NCI-H1417 treated with DMSO at 0.1 percent for 48 hours (cell line): ENCODE measurements around the gene UHRF1.
"Not testable (repeated sequence)": the region's sequence is repeated elsewhere in the genome, so short reads cannot be mapped to it uniquely, and the experiment has no call there.

Experiments used
- DNase-seq: peaks from one replicate; lab custom pipeline; 2025; lab: John Stamatoyannopoulos, UW

UHRF1 gene

DNA sequence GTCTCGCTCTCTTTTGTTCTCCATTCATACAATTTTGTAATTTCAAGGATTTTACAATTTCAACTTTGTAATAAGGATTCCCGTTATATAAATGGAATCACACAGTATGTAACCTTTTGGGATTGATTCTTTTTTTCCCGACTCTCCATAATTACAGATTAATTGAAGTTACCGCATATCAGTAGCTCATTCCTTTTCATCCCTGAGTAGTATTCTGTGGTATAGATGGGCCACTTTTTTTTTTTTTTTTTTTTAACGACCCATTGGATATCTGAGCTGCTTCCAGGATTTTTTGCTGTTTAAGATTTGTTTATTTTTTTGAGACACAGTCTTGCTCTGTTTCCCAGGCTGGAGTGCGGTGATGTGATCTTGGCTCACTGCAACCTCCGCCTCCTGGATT is 27.8 kb downstream of the UHRF1 start:
- DNase-seq: no peak

DNA sequence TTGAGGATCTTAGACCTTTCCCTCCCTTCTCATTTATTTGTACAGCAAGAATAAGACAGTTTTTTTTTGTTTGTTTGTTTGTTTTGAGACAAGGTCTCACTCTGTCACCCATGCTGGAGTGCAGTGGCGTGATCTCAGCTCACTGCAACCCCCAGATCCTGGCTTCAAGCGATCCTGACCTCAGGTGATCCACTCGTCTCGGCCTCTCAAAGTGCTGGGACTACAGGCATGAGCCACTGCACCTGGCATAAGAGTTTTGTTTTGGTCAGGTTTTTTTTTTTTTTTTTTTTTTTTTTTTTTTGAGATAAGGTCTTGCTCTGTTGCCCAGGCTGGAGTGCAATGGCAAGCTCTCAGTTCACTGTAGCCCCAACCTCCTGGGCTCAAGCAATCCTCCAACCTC is 29.2 kb downstream of the UHRF1 start:
- not testable (repeated sequence) for DNase-seq

DNA sequence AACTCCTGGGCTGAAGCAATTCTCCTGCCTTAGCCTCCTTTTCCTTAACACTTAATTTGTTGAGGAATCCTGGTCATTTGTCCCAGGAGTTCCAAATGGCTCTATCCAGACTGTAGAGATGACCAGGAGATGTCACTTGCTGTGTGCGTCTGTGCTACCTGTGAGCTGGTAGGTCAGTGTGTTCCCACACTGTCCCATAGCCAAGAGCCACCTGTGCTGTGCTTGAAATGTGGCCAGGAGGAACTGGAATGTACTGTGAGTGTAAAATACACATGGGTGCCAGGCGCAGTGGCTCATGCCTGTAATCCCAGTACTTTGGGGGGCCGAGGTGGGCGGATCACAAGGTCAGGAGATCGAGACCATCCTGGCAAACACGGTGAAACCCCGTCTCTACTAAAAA is 30.2 kb downstream of the UHRF1 start:
- DNase-seq: no peak

DNA sequence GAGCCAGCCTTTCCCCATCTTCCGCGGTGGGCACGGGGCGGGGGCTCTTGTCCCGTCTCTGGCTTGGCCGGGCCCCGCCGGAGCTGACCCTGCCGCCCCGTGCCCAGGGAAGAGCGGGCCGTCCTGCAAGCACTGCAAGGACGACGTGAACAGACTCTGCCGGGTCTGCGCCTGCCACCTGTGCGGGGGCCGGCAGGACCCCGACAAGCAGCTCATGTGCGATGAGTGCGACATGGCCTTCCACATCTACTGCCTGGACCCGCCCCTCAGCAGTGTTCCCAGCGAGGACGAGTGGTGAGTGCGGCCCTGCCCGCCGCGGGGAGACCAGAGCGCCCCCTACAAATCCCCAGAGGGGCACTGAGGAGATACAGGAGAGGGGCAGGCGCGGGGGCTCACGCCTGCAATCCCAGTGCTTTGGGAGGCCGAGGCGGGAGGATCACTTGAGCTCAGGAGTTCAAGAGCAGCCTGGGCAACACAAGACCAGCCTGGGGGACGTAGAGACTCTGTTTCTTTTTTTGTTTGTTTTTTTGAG is 32.4 kb downstream of the UHRF1 start:
- DNase-seq: not testable (repeated sequence)

DNA sequence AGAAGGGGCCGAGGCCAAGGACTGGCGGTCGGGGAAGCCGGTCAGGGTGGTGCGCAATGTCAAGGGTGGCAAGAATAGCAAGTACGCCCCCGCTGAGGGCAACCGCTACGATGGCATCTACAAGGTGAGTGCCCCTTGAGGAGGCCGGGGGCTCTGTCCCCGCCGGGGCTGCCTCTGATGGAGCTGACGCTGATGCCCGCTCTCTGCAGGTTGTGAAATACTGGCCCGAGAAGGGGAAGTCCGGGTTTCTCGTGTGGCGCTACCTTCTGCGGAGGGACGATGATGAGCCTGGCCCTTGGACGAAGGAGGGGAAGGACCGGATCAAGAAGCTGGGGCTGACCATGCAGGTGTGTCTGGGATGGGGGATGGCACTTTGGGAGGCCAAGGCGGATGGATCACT is 41.3 kb downstream of the UHRF1 start:
- not testable (repeated sequence) for DNase-seq

DNA sequence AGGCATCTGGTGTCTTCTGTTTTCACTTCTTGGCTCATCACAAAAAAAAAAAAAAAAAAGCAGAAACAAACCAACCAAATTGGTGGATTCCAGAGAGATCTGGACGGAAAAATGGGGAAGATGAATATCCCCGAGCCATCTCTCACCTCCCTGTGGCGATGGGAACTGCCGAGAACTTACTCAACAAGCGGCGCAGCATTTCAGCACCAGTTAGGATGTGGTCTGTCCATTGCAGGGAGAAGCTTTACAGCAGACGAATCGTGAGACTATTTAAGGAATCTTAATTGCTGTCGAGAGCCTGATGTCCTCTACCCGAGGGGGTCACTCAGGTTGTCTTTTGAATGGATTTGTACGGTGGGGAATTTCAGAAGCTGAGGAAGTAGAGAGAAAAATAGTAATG is 42.4 kb downstream of the UHRF1 start:
- DNase-seq: no peak

DNA sequence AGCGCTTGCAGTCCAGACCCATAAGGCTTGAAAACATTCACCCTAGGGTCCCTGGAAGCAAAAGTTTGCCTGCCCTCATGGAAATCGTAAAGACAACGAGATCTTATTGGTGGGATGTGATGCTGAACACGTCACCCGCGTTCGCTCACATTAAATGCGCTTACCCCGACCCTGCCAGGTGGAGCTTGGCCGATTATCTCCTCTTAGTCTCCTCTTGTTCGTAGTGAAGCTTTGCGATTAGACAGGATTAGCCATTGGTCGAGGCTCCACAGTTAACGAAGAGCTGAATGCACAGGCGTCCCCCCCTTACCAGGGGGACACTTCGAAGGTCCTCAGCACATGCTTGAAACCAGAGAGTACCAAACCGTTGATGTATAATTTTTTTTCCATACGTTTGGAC is 43.6 kb downstream of the UHRF1 start:
- no peak for DNase-seq

DNA sequence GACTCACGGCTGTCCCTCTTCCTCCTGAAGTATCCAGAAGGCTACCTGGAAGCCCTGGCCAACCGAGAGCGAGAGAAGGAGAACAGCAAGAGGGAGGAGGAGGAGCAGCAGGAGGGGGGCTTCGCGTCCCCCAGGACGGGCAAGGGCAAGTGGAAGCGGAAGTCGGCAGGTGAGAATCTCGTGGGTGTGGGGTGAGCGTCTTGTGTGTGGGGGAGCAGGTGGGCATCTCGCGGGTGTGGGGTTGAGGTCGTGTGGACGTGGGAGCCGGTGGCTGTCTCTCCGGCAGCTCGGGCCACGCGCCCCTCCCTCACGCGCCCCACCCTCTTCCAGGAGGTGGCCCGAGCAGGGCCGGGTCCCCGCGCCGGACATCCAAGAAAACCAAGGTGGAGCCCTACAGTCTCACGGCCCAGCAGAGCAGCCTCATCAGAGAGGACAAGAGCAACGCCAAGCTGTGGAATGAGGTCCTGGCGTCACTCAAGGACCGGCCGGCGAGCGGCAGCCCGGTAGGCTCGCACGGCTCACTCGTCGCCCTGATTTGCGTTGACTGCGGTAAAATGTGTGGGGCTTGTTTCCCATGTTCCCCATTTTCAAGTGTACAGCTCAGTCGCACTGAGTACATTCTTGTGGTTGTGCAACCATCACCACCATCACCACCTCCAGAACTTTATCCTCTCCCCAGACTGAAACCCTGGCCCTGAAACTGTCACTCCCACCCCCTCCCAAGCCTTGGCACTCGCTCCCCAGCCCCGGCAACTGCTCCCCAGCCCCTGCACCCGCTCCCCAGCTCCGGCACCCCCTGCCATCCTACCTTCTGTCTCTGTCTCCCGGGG is 45.2 kb downstream of the UHRF1 start:
- DNase-seq: not testable (repeated sequence)

DNA sequence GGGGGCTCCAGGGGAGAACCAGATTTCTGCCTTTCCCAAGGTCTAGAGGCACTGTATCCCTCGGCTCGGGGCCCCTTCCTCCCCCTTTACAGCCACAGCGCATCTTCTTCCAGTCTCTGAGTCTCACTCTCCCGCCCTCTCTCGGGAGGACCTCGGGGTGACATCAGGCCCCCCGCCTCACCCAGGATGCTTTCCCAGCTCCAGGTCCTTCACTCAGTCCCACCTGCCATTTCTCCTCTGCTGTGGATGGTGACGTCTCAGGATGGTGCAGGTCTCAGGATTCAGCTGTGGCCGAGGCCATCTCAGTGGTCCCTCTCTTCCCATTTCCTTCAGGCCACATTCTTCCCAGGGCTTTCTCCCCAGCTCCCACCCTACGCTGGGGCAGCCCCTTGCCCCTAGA is 46.0 kb downstream of the UHRF1 start:
- no peak for DNase-seq

DNA sequence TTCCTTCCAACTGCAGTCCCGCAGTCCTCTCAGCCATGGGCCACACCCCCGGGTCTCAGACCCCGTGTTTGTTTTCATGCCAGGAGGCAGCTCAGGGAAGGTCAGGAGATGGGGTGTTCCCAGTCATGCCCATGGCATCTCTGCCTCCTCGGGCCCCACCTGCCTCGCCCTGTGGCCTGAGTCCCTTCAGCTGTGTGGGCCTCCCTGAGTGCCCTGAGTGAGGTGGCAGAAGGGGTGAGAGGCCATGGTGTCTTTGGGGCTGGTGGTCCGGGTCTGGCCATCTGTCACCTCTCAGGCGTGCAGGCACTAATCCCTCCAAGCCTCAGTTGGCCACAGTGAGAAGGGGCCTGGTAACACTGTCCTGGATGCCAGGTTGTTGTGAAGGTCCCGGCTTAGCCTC is 48.7 kb downstream of the UHRF1 start:
- no peak for DNase-seq

DNA sequence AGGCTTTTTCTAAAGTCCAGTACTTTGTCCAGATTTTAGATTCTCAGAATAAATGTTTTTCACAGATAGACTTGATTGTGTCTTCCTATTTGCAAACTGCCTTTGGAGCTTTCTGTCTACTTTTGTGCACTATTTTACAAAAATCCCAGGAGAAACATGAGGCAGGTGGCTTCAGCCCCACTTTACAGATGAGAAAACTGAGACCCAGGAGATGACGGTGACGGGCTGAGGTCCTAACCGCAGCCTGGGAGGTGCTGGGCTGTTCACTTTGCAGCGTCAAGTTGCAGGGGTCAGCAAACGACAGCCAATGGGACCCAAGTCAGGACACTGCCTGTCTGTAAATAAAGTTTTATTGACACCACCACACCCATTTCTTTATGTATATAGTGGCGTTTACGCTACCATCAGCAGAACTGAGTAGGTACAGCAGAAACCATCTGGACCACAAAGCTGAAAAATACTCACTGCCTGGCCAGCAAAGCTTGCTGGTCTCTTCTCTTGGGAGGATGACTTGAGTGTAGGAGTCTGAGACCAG is 52.9 kb downstream of the UHRF1 start:
- DNase-seq: no peak

DNA sequence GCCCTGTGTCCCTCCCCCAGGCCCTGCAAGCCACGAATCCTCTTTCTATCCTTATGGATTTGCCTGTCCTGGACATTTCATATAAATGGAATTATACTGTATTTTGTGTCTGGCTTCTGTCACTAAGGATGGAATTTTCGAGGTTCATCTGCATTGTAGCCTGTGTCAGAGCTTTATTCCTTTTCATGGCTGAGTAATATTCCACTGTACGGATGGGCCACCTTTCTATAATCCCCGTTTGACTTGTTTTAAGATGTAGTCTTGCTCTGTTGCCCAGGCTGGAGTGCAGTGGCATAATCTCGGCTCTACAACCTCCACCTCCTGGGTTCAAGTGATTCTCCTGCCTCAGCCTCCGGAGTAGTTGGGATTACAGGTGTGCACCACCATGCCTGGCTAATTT is 55.8 kb downstream of the UHRF1 start:
- DNase-seq: no peak

DNA sequence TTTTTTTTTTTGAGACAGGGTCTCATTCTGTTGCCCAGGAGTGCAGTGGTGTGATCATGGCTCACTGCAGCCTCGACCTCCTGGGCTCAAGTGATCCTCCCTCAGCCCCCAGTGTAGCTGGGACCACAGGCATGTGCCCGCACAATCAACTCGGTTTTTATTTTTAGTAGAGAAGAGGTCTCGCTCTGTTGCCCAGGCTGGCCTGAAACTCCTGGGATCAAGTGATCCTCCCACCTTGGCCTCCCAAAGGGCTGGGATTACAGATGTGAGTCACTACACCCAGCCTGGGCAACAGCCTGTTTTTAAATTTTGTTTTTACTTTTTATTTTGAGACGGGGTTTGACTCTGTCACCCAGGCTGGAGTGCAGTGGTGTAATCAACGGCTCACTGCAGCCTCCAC is 57.3 kb downstream of the UHRF1 start:
- DNase-seq: no peak

DNA sequence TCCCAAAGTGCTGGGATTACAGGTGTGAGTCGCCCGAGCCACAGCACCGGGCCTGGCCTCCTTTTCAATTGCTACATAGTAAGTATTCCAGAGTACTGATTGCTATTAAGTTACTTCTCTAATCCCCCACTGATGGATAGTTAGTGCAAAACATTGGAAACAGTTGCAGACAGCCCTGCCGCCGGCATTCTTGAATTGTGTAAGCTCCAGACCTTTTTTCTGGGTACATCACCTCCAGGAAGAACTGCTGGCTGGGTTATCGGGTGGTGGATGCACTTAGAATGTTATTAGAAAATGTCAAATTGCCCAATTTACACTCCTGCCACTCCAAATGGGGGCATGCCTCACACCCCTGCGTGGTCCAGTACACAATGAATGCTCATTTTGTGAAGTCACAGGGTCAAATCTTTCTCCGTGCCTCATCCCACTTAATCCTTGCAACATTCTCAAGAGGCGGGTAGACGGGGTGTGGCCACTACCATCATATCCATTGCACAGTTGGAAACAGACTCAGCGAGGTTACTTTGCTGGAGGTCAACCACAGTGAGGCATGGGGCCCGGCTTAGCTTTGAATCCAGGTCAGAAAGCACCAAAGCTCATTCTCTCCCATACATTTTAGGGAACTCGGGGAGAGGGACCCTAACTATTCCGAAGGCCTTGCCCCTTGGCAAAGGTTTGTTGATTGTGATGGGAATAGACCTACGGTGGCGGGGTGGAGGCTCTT is 58.6 kb downstream of the UHRF1 start:
- DNase-seq: no peak

DNA sequence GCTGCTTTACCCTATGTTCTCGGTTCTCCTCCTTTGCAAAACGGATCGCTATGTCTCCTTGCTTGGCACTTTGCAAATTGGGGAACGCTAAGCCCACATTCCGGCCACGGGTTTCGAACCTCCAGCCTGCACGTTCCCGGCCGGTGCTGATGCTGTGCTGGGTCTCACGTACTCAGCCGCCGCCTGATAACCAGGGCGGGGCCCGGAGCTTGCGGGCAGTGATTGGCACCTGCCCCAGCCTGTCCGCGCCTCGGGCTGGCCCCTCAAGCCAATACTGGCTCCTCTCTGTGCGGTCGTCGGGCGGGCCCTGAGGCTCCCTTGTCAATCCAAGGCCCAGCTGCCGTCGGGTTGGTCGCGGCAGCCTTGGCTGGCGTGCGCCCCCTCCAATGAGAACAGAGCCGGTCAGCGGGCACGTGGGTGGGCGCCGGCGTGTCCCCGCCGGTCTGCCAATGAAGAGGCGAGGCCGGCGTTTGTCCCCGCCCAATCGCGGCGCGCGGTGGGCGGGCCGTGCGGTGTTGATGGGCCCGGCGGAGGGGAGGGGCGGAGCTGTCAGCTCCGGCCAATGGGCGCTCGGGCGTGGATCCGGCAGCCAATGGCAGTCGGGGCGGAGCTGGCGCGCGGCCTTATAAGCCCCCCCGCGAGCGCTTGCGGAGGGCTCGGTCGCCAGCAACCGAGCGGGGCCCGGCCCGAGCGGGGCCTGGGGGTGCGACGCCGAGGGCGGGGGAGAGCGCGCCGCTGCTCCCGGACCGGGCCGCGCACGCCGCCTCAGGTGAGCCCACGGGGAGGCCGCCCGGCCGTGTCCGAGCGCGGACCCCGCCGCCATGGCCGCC is 59.4 kb downstream of the UHRF1 start, which contains the start of gene KDM4B:
Gene KDM4B, plus strand, starts transcription at position 652 of the 830 bp plus-strand sequence. CDS start 63,778 bp downstream, outside the sequence.
- peak; percentile 98 for DNase-seq

DNA sequence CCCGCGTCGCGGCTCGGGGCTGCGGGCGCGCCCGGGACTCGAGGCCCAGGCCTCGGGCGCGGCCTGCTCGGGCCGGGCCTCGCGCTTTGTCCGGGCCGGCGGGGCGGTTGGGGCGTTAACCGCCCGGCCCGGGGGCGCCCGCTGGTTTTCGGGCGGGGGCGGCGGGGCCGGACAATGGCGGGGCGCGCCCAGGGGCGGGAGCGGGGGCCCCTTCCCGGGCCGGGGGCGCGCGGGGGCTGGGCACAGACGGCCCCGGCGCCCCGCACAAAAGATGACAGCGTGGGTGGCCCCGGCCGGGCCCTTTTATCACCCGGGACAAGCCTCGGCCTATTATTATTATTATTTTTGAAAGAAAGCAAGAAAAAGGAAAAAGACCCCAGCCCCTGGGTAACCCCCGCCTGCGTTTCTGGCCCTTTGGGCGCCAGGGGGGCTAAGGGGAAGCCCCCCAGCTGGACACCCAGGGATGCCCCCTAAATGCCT is 60.0 kb downstream of the UHRF1 start:
- no peak for DNase-seq

DNA sequence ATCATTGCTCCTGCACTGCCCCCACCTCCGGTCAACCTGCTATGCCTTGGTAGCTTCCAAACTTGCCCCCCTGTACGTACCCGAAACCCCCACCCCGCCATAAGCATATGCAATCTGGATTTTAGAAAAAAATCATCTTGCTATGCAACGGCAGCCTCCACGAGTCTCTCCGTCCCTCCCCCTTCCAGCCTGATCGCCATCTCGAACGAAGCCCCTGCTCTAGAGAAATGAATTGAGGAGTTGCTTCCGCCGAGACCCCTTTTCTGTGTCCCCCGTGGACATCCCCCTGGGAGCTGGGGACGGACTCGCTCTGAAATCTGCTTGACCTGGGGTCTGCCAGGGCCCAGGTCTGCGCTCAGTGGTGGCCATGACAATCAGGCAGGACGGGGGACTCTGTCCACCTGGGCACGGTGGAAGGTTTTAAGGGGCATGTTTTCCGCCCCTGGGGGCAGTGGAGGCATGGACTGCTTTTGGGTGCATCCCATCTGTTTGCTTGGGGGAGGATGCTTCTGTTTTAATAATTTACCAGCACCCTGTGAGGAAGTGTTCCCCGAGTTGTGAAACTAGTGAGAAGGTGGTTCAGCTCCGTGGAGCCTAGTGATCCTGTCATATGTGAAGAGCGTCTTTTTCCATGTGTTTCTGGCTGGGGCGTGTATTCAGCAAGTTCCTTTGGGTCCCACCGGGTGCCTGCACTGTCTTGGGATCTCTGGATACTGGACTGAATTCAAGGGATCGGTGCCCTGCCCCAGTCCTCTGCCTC is 60.7 kb downstream of the UHRF1 start:
- no peak for DNase-seq

DNA sequence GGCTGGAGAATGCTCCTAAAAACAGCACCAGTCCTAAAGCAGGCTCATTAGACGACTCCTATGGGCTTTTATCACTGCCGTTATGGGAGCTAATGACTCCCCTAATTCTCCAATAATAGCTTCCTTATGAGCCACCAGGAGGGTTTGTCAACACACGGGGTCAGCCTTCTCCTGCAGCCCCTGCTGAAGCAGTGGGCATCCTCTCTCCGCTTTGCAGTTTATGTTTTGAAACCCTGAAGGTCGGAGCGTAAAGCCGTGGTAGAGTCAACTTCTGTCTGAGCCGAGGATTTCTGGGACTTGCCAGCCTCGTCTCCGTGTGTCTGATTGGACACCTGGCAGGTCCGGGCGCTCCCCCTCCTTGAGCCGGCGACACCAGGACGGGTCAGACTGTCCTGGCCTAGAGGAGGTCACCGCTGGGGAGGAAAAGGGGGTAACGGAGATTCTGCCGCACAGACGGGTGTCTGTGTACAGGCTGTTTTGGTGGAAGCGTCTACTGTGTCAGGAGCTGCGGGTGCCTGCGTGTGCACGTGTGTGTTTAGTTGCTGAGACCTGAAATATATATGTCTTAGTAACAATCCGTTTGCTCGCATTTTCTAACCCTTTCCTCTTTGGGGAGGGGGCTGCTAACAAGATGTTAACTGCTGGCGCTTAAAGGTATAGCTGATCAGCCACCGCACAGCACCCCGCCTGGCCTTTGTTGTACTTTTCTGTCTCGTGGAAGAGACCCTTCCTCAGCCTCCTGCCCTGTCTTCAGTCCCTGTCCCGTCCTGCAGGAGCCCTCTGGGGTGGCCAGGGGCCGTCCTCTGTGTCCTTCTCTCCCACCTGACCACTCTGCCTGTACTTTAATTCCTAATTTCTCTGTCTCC is 61.5 kb downstream of the UHRF1 start:
- DNase-seq: no peak

DNA sequence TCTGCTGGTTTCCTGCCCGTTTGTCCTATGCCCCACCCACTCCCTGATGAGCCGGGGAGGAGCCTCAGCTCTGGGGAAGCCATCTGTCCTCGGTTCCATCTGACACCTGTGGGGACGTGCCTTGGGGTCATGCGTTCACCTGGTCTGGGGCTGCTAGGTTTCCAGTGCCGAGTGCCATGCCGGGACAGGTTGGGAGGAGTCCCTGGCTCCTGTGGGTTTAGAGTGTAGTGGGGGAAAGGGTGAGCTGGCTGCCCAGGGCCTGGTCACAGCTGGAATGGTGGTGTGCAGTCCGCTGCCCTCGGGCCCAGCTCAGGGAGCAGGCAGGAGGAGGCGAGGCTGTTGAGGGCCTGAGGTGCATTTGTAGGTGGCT is 62.1 kb downstream of the UHRF1 start:
- DNase-seq: no peak
